Inferior parietal cortex (tissue), 1 donor: ENCODE measurements around the gene DHRS11.
"Not testable (repeated sequence)": the region's sequence is repeated elsewhere in the genome, so short reads cannot be mapped to it uniquely, and the experiment has no call there.

ENCODE experiments used
- DNase-seq: peaks from one replicate; pipeline ENCODE4 v3.0.0-alpha.2; 2016; ENCODE audit errors: extremely low spot score

The DHRS11 gene

DNA sequence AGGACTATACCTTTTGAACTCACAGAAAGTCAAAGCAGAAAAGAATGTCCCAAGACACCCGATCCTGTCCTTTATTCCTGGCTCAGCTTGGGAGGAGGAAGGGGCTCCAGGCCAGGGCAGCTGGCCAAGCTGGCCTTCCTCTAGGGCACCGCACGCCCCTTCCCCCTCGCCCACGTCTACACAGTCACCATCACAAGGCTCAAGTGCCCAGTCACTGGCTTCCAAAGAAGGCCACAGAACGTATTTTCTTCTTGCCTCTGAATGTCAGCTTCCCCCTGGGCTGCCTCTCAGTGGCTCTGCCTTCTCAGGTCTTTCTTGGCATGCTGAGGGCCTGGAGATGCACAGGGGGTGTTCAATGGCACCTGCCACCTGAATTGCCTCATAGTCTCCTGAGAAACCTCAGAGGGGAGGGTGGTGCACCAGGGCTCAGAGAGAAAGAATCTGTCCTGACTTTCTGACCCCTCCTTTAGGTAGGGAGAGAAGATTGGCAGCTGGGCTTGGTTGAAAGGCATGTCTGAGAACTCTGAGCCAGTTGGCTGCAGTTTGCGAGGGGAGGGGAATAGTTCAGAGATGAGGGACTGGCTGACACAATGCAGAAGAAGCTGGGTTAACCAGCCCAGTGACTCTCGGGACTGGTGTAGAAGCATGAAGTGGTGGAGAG lies 2.1 kb downstream of the DHRS11 start:
- no peak for DNase-seq

DNA sequence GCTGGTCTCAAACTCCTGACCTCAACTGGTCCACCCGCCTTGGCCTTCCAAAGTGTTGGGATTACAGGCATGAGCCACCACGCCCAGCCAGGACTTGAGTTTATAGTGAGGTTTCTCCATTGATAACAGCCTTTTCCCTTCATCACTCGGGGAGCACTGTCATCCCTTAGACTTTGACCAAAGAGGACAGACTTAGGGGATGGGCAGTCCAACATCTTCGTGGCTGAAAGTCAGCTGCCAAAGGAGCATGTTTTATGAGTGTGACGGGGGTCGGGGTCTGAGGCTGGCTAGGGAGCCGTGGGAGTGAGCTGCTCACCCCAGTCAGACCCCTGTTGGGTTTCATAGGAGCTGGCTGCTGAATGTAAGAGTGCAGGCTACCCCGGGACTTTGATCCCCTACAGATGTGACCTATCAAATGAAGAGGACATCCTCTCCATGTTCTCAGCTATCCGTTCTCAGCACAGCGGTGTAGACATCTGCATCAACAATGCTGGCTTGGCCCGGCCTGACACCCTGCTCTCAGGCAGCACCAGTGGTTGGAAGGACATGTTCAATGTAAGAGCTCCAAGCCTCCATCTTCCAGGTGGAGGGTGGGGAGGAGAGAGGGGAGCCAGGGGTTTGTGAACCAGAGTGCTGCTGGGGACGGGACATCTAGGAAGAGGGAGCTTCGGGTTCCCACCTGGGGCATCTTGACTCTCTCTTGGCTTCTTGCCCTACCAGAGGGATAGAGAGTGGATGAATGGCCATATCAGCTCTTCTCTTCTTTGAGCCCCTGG lies 3.1 kb downstream of the DHRS11 start:
- DNase-seq, result no peak

DNA sequence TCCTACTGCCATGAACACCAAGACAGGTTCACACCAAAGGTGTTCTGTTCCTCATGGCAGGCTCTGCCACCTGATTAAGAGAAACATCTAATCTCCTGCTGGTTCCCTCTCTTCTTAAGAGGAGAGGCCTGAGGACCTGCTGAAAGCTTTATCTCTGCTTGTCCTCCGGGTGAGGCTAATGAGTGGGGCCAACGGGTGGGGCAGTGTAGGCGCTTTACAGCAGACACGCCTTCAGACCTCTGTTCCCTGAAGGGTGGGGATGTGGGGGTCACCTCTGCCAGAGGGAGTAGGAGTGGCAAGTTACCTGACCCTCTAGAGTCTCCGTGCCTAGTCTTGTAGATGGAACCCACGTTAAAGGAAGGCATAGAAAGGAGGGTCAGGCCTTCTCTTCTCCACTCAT lies 5.5 kb downstream of the DHRS11 start:
- DNase-seq, result no peak

DNA sequence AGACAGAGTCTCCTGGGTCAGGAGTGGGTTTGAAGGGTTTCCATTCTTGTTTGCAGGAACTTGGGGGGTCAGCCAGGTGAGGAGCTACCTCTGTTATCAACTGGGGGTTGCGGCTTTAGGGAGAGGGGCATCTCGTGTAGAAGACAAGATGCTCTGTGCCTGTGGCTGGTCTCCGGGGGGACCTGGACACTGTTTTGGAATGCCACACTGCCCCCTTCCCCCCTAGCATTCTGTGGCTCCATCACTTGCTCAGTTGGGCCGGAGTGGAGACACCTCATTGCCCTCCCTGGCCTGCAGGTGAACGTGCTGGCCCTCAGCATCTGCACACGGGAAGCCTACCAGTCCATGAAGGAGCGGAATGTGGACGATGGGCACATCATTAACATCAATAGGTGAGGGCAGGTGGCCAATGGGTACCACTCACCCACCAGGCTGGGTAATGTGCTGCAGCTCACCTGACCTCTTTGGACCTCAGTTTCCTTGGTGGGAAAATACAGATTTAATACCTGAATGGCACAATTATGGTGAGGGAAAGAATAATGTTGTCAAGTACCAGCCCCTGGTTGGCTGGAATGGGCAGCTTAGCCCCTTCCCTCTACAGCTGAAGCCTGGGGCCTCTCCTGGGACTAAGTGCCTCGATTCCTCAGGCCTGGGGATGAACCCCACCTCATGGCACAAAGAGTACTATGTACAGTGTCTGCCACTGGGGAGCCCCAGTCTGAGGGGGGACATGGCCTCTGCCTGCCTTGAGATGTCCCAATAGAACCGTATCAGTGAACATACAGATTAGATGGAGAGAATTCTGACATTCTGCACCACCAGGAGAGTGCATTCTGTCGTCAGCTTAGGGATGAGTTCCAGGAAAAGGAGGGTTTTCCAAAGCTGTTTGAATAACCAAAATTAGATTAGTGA lies 6.4 kb downstream of the DHRS11 start:
- DNase-seq, result no peak

DNA sequence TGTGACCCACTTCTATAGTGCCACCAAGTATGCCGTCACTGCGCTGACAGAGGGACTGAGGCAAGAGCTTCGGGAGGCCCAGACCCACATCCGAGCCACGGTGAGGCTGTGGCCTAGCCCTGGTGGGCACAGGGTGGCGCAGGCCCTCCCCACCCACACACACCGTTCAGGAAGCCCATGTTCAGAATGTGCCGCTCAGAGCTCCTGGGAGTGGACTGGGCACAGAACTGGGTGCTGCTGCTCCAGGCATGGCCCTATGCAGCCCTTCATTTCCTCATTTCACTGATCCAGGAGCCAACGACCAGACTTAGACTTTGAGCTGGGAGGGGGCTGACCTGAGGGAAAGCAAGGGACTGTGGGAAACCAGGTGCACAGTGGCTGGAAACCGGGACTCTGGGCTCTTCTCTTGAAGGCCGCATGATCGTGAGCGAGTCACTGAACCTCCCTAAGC lies 7.3 kb downstream of the DHRS11 start:
- no peak for DNase-seq

DNA sequence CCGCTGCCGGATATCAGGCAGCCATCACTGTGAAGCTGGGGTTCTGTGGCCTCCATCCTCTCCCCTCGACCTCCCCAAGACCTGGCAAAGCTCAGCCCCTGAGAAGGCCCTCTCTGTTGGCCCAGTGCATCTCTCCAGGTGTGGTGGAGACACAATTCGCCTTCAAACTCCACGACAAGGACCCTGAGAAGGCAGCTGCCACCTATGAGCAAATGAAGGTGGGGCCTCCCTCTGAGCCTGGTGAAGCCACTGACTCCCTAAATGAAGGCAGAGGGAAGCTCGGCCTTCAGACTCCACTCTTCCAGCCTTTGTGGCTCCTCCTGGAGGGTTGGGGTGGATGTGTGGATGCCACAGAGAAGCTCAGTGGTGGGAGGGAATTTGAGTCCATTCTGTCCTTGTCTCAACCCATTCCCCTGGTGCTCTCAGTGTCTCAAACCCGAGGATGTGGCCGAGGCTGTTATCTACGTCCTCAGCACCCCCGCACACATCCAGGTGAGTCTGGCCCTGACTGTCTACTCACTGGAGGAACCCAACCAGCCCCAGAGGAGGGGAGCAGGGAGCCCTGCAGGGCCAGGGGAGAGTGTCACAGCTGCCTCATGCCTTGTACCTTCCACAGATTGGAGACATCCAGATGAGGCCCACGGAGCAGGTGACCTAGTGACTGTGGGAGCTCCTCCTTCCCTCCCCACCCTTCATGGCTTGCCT lies 8.0 kb downstream of the DHRS11 start:
- no peak for DNase-seq

DNA sequence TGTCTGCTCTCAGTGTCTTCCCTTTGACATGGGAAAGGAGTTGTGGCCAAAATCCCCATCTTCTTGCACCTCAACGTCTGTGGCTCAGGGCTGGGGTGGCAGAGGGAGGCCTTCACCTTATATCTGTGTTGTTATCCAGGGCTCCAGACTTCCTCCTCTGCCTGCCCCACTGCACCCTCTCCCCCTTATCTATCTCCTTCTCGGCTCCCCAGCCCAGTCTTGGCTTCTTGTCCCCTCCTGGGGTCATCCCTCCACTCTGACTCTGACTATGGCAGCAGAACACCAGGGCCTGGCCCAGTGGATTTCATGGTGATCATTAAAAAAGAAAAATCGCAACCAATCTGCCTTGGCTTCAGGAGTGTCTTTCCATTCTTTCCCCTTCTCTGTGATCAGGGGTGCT lies 8.8 kb downstream of the DHRS11 start:
- no peak for DNase-seq

DNA sequence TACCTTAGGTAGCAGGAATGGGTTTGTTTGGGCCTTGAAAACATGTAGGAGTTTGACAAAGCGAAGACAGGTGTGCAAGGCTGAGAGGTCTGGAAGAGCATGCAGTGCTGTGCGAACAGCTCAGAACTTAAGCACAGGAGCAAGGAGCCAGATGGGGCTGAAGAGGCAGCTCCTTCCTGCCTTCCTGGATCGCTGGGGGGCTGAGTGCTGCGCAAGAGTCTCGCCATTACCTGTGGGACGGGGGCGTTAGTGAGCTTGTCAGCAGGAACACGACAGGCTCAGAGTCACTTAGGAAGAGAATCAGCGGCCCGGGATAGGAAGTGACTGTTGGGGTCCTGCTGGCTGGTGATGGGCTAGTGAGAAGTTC lies 9.2 kb downstream of the DHRS11 start:
- DNase-seq, result no peak

DNA sequence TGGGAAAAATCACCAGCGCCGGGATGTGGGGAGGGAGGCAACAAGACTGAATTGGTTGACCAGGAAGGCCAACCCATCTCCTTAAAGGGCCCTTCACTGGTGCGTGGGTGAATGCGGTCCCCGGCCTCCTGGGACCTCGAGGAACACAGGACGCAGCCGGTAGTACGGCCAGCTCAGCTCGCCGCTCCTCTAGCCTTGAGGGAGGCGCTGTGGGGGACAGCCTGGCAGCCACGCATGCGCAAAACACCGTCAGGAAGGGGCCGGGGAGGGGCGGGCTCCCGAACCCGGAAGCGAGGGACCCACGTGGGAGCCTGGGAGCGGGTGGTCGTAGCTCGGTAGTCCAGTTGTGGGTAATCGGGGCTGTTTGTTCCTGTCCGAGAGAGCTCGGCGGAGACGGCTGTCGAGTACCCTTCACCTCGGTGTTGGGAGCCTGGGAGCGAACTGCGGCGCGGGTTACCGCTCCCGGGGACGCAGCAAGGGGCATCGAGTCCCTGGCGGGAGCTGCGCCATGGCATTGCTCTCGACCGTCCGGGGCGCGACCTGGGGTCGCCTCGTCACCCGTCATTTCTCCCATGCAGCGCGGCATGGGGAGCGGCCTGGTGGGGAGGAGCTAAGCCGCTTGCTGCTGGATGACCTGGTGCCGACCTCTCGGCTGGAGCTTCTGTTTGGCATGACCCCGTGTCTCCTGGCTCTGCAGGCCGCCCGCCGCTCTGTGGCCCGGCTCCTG lies 9.8 kb downstream of the DHRS11 start, which contains the start of gene MRM1:
TSS of gene MRM1 (plus strand) at position 281 of the 727 bp plus-strand sequence. CDS start at position 509, 228 bp downstream.
- peak; percentile 91 for DNase-seq

DNA sequence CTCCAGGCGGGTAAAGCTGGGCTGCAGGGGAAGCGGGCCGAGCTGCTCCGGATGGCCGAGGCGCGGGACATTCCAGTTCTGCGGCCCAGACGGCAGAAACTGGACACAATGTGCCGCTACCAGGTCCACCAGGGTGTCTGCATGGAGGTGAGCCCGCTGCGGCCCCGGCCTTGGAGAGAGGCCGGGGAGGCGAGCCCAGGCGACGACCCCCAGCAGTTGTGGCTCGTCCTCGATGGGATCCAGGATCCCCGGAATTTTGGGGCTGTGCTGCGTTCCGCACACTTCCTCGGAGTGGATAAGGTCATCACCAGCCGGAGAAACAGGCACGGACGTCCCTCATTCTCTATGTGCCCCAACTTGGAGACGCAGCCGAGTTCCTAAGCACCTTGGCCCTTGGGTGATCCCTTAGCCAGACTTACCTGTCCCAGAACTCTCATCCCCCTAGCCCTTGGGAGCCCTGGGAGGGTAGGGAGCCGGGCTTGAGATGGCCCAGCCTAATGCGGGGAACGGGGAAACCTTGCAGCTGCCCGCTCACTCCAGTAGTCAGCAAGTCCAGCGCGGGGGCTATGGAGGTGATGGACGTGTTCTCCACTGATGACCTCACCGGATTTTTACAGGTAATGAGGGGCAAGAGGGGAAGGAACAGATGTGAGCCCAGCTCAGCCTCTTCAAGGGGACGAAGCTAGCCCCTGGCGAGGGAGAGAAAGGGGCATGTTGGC lies 10.5 kb downstream of the DHRS11 start:
- DNase-seq, result no peak

DNA sequence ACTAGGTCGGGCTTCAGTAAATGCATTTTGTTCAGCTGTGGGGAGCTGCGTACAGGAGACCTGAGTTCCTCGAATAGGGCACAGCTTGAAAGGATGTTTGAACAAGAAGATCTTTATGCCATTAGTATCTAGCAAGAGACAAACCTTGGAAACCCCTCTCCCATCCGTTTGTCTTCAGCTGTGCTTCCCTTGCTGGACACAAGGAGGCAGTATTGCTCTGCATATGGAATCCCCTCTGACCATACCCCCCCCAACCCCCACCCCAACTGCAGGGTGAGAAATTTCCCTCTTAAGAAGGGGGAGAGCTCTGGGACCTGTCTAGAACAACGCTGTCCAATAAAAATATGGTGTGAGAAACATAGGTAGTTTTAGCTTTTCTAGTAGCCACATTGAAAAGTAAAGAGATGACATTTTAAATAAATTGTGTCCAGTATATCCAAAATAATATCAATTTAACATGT lies 11.3 kb downstream of the DHRS11 start:
- DNase-seq, result peak; percentile 72

DNA sequence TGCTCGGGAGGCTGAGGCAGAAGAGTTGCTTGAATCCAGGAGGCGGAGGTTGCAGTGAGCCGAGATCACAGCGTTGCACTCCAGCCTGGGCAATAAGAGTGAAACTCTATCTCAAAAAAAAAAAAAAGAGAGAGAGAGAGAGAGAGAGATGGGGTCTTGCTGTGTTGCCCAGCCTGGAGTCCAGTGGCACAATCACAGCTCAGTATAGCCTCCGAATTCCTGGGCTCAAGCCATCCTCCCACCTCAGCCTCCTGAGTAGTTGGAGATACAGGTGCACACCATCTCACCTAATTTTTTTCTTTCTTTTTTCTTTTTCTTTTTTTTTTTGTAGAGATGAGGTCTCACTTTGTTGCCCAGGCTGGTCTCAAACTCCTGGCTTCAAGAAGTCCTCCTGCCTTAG lies 13.3 kb downstream of the DHRS11 start:
- DNase-seq, result not testable (repeated sequence)

DNA sequence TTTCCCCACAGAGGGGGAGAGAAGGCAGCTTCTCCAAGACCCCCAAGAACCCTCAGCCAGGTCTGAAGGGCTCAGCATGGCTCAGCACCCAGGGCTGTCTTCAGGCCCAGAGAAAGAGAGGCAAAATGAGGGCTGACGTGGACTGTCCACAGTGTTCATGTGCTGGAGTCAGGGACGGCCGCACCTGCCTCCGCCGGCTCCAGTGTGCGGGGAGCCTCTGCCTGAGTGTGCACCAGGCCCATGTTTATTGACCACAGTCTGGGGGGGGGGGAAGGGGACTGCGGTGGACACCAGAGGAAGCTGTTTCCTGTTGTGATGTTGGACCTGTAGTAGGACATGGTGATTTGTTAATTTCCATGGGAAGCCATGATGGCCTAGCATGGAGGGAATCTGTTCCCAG lies 16.6 kb downstream of the DHRS11 start:
- DNase-seq, result no peak

DNA sequence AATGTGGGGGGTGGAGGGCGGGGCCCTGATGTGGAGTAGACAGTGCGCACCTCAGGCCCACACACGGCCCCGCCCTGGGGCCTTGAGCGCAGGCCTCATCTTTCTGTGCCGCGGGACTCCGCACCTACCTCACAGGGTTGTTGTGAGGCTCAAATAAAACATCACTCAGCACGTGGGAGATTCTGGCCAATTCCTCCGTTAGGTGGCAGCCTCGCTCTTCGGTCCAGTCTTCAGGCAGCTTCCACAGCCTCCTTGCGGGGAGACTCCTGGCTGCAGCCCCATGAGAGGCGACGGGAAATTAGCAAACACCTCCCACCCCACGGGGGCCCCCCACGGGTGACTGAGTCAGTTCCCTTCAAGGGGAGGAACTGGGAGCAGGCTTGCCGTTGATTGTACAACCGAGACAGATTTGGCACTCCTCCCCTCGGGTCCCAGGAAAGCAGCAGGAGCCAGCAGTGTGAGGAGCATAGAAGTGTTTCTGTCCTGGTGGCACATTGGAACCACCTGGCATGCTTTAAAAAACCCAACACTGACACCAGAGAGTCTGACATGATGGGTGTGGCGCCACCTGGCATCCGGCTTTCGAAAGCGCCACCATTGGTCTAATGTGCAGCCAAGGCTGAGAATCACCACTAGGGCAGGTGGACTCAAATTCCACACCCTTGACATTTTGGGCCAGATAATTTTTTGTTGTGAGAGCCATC lies 17.3 kb downstream of the DHRS11 start:
- DNase-seq, result peak; percentile 59

DNA sequence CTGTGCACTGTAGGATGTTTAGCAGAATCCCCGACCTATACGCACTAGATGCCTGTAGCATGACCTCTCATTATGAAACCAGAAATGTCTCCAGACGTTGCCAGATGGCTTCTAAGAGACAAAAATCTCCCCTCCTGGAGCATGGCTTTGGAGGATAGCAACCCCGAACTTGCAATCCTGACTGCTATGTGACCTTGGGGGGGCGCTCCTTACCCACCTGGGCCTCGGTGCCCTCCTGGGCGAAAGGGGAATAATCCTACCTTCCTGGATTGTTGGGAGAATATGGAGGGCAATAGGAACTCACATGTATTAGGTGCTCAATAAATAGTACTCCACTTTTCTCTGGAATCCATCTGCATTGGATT lies 17.8 kb downstream of the DHRS11 start:
- DNase-seq, result no peak

DNA sequence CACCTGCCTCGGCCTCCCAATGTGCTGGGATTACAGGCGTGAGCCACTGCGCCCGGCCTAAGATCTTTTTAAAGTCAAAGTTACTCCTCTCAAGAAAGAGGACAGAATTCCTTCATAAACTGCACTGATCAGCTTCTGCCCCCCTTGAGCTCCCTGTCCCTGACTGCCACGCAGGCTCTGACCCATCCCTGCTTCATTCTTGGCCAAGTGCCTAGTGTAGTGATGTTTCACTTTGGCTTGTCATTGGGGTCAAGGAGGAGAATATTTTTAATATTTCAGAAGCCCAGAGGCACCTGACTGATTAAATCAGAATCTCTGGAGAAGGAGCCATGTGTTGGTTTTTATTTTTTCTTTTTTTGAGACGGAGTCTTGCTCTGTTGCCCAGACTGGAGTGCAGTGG lies 18.8 kb downstream of the DHRS11 start:
- no peak for DNase-seq

DNA sequence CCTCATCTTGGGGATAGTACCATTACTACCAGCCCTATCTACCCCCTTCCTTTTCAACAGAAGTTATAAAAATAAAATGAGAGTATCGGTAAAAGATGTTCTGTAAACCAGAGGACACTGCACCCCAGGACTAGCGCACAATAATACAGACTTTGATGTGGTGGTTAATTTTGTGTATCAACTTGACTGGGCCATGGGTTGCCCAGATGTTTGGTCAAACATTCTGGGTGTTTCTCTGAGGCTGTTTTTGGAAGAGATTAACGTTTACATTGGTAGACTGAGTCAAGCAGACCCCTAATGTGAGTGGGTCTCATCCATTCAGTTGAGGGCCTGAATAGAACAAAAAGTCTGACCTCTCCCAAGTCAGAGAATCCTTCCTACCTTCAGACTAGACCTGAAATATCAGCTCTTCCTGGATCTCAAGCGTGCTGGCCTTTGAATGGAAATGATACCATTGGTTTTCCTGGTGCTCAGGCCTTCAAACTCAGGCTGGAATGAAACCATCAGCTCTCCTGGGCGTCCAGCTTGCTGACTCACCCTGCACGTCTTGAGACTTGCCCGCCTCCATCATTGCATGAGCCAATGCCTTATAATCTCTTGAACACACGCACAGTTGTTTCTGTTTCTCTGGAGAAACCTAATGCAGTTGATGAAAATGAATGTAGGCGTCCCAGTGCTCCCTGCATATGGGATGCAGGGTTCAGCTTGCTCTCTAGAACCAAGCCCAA lies 19.8 kb downstream of the DHRS11 start:
- no peak for DNase-seq

DNA sequence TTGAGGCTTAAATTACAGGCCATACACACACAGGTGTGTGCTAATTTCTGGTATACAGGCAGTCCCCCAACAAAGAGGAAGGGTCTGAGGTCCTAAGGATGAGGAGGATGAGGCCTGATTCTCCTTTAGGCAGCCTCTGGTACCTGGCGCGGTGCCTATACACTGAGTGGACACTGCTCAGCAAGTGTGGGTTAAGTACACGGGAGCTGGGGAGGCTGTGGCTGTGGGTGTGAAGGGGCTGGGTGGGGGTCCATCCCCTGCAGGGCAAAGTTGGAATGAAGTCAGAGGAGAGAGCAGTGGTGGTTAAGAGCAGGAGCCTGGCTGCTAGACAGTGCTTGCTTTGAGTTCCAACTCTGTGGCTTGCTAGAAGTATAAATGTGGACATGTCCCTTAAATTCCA lies 20.6 kb downstream of the DHRS11 start:
- DNase-seq, result no peak

DNA sequence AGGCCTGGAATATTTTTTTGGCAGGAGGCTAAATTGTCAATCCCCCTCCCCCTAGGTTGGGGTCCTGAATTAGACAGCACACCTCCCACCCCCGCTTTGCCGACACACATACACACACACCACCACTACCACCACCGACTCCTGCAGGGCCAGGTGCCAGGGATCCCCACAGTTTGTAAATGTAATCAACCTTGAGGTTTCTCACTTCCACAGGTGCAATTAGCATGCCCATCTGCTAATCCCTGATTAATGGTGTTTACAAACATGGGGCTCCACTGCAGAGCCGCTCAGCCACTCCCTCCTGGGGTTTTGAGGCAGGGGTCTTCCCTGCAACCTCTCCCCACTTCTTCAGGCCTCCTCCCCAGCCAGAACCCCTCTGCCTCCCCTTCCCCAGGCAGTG lies 21.5 kb downstream of the DHRS11 start:
- DNase-seq, result no peak
